Glomerular visceral epithelial cell (primary cell): ENCODE measurements around the gene SMC1B.

ENCODE experiments used
- DNase-seq: peaks from one replicate; pipeline ENCODE4 v3.0.0-alpha.2; 2016; ENCODE audit errors: extremely low spot score

Gene SMC1B

GRCh38 chr22:45320357-45320976, 92.9 kb downstream of the SMC1B start:
- no peak for DNase-seq

DNA sequence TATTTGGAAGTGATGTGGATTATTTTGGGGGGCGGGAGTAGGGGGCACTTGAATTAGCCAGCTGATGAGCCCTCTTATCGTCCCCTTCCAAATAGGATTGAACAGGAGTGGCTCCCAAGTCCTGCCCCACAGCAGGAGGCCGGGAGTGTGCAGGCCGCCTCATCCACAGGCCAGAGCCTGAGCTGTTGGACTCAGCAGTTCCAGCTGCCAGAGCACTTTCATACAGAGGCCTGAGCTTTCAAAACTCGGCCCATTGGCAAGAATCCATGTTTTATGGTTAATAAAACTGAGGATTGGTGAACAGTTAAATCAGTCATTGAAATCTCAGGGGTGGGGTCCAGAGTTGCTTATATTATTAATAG, 94.1 kb downstream of the SMC1B start:
- peak; percentile 8 for DNase-seq

DNA sequence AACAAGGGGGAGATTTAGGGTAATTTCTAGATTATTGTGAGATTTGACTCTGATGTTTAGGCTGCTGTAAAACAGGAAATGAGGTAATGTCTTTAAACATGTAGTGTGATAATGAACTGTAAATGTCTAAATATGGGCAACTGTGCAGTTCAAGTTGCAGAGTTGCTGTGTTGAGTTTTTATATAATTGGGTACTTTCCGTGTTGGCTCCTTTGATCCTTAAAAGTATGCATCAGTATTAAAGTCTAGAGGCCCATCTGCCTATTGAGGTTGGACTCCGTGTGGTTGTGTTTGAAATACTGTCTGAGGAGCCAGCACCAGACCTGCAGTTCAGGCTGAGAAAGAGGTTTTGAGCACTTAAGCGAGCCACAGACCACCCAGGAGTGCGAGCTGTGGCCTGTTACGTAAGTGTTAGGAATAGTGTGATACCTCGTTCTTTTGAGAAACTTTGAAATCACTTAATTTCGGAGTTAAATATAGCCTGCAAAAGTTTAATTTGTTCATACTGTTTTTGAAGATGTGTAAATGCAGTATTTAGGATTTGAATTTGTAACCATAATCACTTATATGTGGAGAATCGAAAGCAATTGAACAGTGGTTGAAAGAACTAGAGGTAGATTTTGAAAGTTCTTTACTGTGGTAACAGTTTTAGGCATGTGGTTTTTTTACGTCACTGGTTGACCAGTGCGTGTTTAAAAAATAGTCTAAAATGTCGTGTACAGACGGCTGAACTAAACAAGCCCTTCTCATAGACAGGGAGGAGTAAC, 94.7 kb downstream of the SMC1B start:
- DNase-seq = peak; percentile 11

DNA sequence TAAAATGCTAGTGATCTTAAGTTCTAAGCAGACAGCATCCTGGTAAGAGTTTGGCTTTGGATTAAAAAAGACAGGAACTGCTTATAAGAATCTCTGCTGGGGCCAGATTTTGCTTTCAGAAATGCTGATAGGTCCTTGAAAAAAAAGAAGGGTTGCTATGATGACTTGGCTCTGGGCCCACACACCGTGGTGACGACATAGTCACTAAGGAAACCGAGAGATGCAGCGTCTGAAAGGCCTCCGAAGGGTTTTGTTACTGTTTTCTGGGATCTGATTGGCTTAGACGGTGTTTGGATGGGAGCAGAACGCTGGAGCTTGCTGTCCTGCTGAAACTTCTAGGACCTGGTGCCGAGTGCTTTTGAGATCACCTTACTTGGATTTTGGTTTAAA, 95.2 kb downstream of the SMC1B start:
- peak; percentile 67 for DNase-seq

- DNase-seq = no peak
Measured at GRCh38 chr22:45317551-45318167, 95.7 kb downstream of the SMC1B start.

GRCh38 chr22:45316796-45317526, 96.4 kb downstream of the SMC1B start:
- no peak for DNase-seq

- no peak for DNase-seq
Measured at GRCh38 chr22:45314786-45315185, 98.6 kb downstream of the SMC1B start.

- DNase-seq = no peak
Measured at GRCh38 chr22:45314054-45314721, 99.2 kb downstream of the SMC1B start.

- DNase-seq = no peak
Measured at GRCh38 chr22:45312856-45313255, 100.5 kb downstream of the SMC1B start.

DNA sequence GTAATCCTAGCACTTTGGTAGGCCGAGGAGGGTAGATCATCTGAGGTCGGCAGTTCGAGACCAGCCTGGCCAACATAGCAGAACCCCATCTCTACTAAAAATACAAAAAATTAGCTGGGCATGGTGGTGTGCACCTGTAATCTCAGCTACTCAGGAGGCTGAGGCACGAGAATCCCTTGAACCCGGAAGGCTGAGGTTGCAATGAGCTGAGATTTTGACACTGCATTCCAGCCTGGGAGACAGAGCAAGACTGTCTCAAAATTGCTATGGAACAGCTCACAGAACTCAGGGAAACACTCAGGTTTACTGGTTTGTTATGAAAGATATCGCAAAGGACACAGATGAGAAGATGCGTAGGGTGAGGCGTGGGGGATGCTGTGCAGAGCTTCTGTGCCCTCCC, 101.0 kb downstream of the SMC1B start:
- no peak for DNase-seq

- DNase-seq = no peak
Measured at GRCh38 chr22:45310977-45311531, 102.3 kb downstream of the SMC1B start.

- DNase-seq = no peak
Measured at GRCh38 chr22:45310331-45310976, 102.9 kb downstream of the SMC1B start.

DNA sequence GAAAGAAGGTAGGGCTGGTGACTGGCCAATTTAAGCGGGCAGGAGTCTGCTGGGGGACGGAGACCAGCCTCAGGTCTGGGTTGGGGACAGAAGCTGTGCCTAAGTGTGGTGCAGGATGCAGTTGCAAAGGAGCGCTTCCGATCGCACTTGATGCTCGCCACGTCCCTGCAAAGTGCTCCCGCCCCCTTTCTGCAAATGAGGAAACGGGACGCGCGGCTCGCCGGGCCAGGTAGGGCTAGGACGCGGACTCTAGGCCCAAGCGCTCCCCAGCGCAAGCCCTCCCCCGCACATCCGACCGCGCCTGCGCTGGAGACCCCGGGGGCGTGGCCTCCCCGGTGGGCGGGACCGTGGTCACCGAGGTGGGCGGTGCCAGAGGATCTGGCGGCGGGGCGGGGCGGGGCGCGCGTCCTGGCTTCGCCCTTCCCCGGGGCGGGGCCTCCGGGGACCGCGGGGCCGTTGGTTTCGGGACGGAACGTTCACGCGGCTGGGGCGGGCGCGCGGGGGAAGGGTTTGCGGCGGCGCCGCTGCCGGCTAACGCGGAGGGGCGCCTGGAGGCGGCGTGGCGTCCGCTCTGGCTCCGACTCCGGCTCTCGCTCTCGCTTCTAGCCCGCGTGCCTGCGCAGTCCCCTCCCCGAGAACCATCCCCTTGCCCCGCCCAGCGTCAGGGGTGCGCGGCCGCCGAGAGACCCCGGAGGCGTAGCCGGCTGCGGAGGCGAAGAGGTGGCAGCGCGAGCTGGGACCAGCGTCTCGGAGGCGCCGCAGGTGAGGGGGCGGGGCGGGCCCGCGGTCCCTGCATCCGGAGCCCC, 103.8 kb downstream of the SMC1B start, which contains the start of gene FAM118A:
TSS of gene FAM118A (plus strand) at position 513 of the 806 bp plus-strand sequence. CDS start 12,446 bp downstream, outside the sequence.
- DNase-seq = peak; percentile 90

GRCh38 chr22:45308957-45309421, 104.4 kb downstream of the SMC1B start:
- DNase-seq = no peak

GRCh38 chr22:45308391-45308956, 104.9 kb downstream of the SMC1B start:
- DNase-seq = no peak

DNA sequence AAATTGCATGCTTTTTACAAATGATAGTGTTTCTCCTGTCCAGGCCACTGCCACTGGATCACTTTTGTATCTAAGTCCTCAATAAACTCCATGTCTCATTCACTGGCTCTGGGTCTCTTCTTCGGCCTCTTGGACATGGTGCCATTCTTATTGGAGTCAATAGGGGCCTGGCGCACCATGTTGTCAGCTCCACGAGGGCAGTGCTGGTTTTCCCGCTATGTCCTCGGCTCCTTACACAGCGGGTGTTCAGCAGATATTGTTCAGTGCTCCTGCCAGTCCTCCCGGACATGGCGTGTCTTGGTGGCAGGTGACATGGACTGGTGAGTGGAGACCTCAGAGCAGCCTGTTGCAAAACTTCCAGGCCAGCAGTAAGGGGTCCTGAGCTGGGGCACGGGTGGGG, 107.3 kb downstream of the SMC1B start:
- DNase-seq = no peak

DNA sequence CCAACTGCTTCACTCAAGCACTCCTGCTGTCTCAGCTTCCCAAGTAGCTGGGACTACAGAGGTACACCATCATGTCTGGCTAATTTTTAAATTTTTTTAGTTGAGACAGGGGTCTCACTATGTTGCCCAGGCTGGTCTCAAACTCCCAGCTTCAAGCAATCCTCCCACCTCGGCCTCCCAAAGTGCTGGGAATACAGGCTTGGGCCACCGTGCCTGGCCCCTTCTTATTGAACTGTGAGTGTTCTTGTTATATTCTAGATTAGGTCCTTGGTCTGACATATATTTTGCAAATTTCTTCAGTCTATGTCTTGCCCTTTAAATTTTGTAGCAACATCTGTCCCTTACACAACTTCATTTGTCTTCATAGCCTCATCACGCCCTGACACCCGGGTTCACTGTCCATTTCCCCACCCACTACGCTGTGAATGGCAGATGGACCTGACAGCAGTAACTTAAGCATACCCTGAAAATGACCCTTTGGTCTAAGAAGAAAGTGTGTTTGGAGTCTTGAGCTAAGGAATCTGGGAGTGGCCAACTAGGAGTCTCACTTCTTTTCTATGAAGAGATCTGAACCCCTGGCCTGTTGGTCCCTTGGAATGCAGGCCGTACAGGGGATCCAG, 107.8 kb downstream of the SMC1B start:
- no peak for DNase-seq

GRCh38 chr22:45304971-45305370, 108.4 kb downstream of the SMC1B start:
- no peak for DNase-seq

- no peak for DNase-seq
Measured at GRCh38 chr22:45303181-45303580, 110.2 kb downstream of the SMC1B start.
